GM19395 (cell line): ENCODE measurements around the gene RNF13.

Source experiments
- ATAC-seq: cut with Tn5 transposase; IDR thresholded peaks from one replicate; pipeline ENCODE4 v1.9.1; 2021; ENCODE audit warnings: mild to moderate bottlenecking, moderate library complexity; ENCODE audit not compliant: unreplicated experiment

Gene RNF13

GRCh38 chr3:149812606-149813366 is at the start of gene RNF13:
RNF13 (plus strand) TSS chr3:149813215; CDS start chr3:149846027, 32,812 bp downstream.
- peak; percentile 95 for ATAC-seq

- no peak for ATAC-seq
These were observed 49.3 kb upstream of the RNF13 start for GRCh38 chr3:149763565-149764195.

- no peak for ATAC-seq
These were observed 48.7 kb upstream of the RNF13 start for GRCh38 chr3:149764302-149764701.

- ATAC-seq: no peak
These were observed 47.2 kb upstream of the RNF13 start for GRCh38 chr3:149765762-149766334.

- no peak for ATAC-seq
These were observed 45.3 kb upstream of the RNF13 start for GRCh38 chr3:149767720-149768119.

- ATAC-seq: no peak
These were observed 44.3 kb upstream of the RNF13 start for GRCh38 chr3:149768704-149769103.

- no peak for ATAC-seq
These were observed 42.8 kb upstream of the RNF13 start for GRCh38 chr3:149770246-149770645.

- peak; percentile 80 for ATAC-seq
These were observed 41.3 kb upstream of the RNF13 start for GRCh38 chr3:149771652-149772271.

- no peak for ATAC-seq
These were observed 40.2 kb upstream of the RNF13 start for GRCh38 chr3:149772861-149773260.

- ATAC-seq: no peak
These were observed 36.8 kb upstream of the RNF13 start for GRCh38 chr3:149776170-149776569.

- ATAC-seq: no peak
These were observed 35.4 kb upstream of the RNF13 start for GRCh38 chr3:149777414-149778214.

GRCh38 chr3:149781211-149781610 is 31.8 kb upstream of the RNF13 start:
- no peak for ATAC-seq

GRCh38 chr3:149781741-149782140 is 31.3 kb upstream of the RNF13 start:
- ATAC-seq: no peak

GRCh38 chr3:149783576-149783975 is 29.4 kb upstream of the RNF13 start:
- ATAC-seq: no peak

GRCh38 chr3:149784064-149784704 is 28.8 kb upstream of the RNF13 start:
- no peak for ATAC-seq

- ATAC-seq: no peak
These were observed 22.7 kb upstream of the RNF13 start for GRCh38 chr3:149790268-149790667.

- ATAC-seq: no peak
These were observed 22.3 kb upstream of the RNF13 start for GRCh38 chr3:149790698-149791097.

GRCh38 chr3:149792452-149793270 is 20.4 kb upstream of the RNF13 start, which contains the start of gene ANKUB1:
ANKUB1 (minus strand) TSS chr3:149792554; CDS start chr3:149792366, 188 bp downstream.
- ATAC-seq: no peak

GRCh38 chr3:149796026-149796425 is 17.0 kb upstream of the RNF13 start:
- no peak for ATAC-seq
